HepG2 (cell line): ENCODE results near the gene PXK. TPM values are rescaled to one million over a fixed set of nuclear protein-coding genes. Genes with fewer than 3 reads are reported as not detected.

Experiments used
- ATAC-seq: fragments of 200-7000 bp; cut with Tn5 transposase; 3 replicates; pipeline ENCODE4 v1.9.1; 2020; ENCODE audit warnings: mild to moderate bottlenecking, moderate library complexity
- BruUV-seq: library from RNA; stranded (reverse); fragments of 400-500 nt; replicated peaks from 2 replicates; lab custom pipeline; 2021; lab: Mats Ljungman, UMichigan
- CTCF ChIA-PET: fragments of 300-600 bp; formaldehyde crosslinking; extraction: SDS; loops from one replicate; lab custom pipeline; 2021; ENCODE audit warnings: low total read pairs, inconsistent platforms, low intra/inter-chr PET ratio; lab: Yijun Ruan, JAX
- POLR2A ChIA-PET: fragments of 350-600 bp; sonication (Branson Sonifier 250); formaldehyde crosslinking; loops from one replicate; lab custom pipeline; 2020; ENCODE audit warnings: antibody characterized with exemption, inconsistent platforms; lab: Yijun Ruan, JAX
- DNase-seq: peaks from one replicate; pipeline ENCODE4 v3.0.0-alpha.2; 2015; ENCODE audit warnings: low spot score
- FAIRE-seq: peaks from 3 replicates; lab custom pipeline; 2011; peaks lifted over from hg19 to GRCh38; lab: Jason Lieb, UNC
- H2AFZ ChIP-seq: one replicate; pipeline ENCODE4 v1.6.1; 2011; ENCODE audit warnings: low read length, inconsistent platforms
- H3K27ac ChIP-seq: fragments of 300-600 bp; 3 replicates; pipeline ENCODE4 v1.8.0; 2011; ENCODE audit warnings: mixed run types, mild to moderate bottlenecking, mixed read lengths, low read length, inconsistent platforms; ENCODE audit not compliant: insufficient read depth; ENCODE audit errors: extremely low read length
- H3K27me3 ChIP-seq, 2 experiments: fragments of 200-600 bp in 1 of 2; 2 replicates in 1 of 2; 3 replicates in 1 of 2; pipeline versions ENCODE4 v1.6.0 to v1.8.0; 2011; ENCODE audit warnings: low read length in 2 of 2, mild to moderate bottlenecking in 2 of 2, moderate library complexity in 2 of 2, inconsistent platforms in 1 of 2; ENCODE audit not compliant: insufficient read depth in 2 of 2, control insufficient read depth in 1 of 2
- H3K36me3 ChIP-seq, 2 experiments: fragments of 200-600 bp in 1 of 2; replicated peaks in 1 of 2; 2 replicates in 1 of 2; 3 replicates in 1 of 2; pipeline versions ENCODE4 v1.5.1 to v1.8.0; 2011; ENCODE audit warnings: low read length in 2 of 2, inconsistent platforms in 1 of 2; ENCODE audit not compliant: insufficient read depth in 2 of 2, control insufficient read depth in 1 of 2
- H3K4me1 ChIP-seq: 2 replicates; pipeline ENCODE4 v1.5.1; 2012; ENCODE audit warnings: low read length, inconsistent platforms; ENCODE audit not compliant: insufficient read depth
- H3K4me2 ChIP-seq: 2 replicates; pipeline ENCODE4 v1.6.0; 2011; ENCODE audit warnings: low read depth, low read length, inconsistent platforms
- H3K4me3 ChIP-seq, 3 experiments: fragments of 200-600 bp in 1 of 3; sonication (generic), shearing (Covaris generic) in 1 of 3; replicated peaks in 1 of 3; 2 replicates each; pipeline ENCODE4 v1.5.1; 2011 to 2016; ENCODE audit warnings: low read length in 3 of 3, inconsistent platforms in 2 of 3, low read depth in 2 of 3, mild to moderate bottlenecking in 2 of 3, control low read depth in 1 of 3, mixed read lengths in 1 of 3; ENCODE audit not compliant: insufficient read depth in 1 of 3
- H3K79me2 ChIP-seq: one replicate; pipeline ENCODE4 v1.6.1; 2011; ENCODE audit warnings: low read length, inconsistent platforms; ENCODE audit not compliant: insufficient read depth
- H3K9ac ChIP-seq: 2 replicates; pipeline ENCODE4 v1.6.0; 2011; ENCODE audit warnings: mild to moderate bottlenecking, low read depth, low read length, inconsistent platforms; ENCODE audit not compliant: insufficient read depth
- H3K9me3 ChIP-seq: 2 replicates; pipeline ENCODE4 v1.5.1; 2012; ENCODE audit warnings: mild to moderate bottlenecking, low read length
- H4K20me1 ChIP-seq: 2 replicates; pipeline ENCODE4 v1.6.0; 2011; ENCODE audit warnings: inconsistent platforms, mild to moderate bottlenecking, low read length, moderate library complexity; ENCODE audit not compliant: insufficient read depth
- BORCS8-MEF2B ChIP-seq: sonication (generic); formaldehyde crosslinking; IDR thresholded peaks from 2 replicates; pipeline ENCODE4 v1.8.0; 2022; ENCODE audit warnings: mild to moderate bottlenecking, missing genetic modification reagents
- STAG1 ChIP-seq: sonication (generic); formaldehyde crosslinking; IDR thresholded peaks from 2 replicates; pipeline ENCODE4 v1.4.0; 2020; ENCODE audit warnings: missing genetic modification reagents
- ZFAT ChIP-seq: sonication (generic); formaldehyde crosslinking; conservative IDR thresholded peaks from 2 replicates; pipeline ENCODE4 v1.8.1; 2023; ENCODE audit warnings: missing genetic modification reagents, inconsistent platforms
- ZFYVE20 ChIP-seq: sonication (generic); formaldehyde crosslinking; IDR thresholded peaks from 2 replicates; pipeline ENCODE4 v1.8.0; 2023; ENCODE audit warnings: low read depth, mild to moderate bottlenecking, moderate library complexity, missing genetic modification reagents, borderline replicate concordance
- ZNF33A ChIP-seq: sonication (generic); formaldehyde crosslinking; IDR thresholded peaks from 2 replicates; pipeline ENCODE4 v1.5.1; 2020; ENCODE audit warnings: missing genetic modification reagents, mild to moderate bottlenecking, moderate library complexity, borderline replicate concordance
- ZNF441 ChIP-seq: sonication (generic); formaldehyde crosslinking; IDR thresholded peaks from 2 replicates; pipeline ENCODE4 v1.7.0; 2021; ENCODE audit warnings: missing genetic modification reagents, borderline replicate concordance
- ZNF589 ChIP-seq: sonication (generic); formaldehyde crosslinking; conservative IDR thresholded peaks from 2 replicates; pipeline ENCODE4 v1.8.0; 2022; ENCODE audit warnings: mild to moderate bottlenecking, moderate library complexity, missing genetic modification reagents
- ZNF75D ChIP-seq: sonication (generic); formaldehyde crosslinking; IDR thresholded peaks from 2 replicates; pipeline ENCODE4 v1.8.1; 2023; ENCODE audit warnings: missing genetic modification reagents, mild to moderate bottlenecking, borderline replicate concordance
- WGBS: methylation state at CpG from one replicate; pipeline ENCODE4 v1.1.6; 2017; ENCODE audit warnings: low lambda C conversion rate; 5-methylcytosine and 5-hydroxymethylcytosine counted together
- in situ Hi-C: cut with HindIII; loops from 2 replicates; pipeline ENCODE4 v1.10.0; 2017; ENCODE audit warnings: low pct_unique_long_range_greater_than_20kb; ENCODE audit not compliant: extremely low pct_ligation_motif_present
- intact Hi-C: fragments of 100-400 bp; cut with micrococcal nuclease; formaldehyde crosslinking; loops from one replicate; pipeline ENCODE4 v1.10.0; 2022; ENCODE audit not compliant: unreplicated experiment
- polyA plus RNA-seq, 8 experiments: library from polyadenylated mRNA; depleted of rRNA in 3 of 8; stranded (reverse) in 7 of 8; unstranded in 1 of 8; fragments of >200 nt; fragmentation: Illumina TruSeq in 4 of 8; extraction: Trizol in 4 of 8; gene quantifications; 2 replicates each; pipeline versions ENCODE4 v1.2.1 to v1.2.3, GENCODE V29; 2011 to 2016; ENCODE audit warnings: low read depth in 4 of 8, missing spikeins in 1 of 8, mixed read lengths in 1 of 8; ENCODE audit not compliant: insufficient read depth in 1 of 8
- total RNA-seq, 5 experiments: library from RNA; depleted of rRNA; stranded (reverse); fragments of >200 nt; fragmentation: Illumina TruSeq; extraction: Trizol; gene quantifications; 2 replicates each; pipeline ENCODE4 v1.2.3, GENCODE V29; 2016; ENCODE audit warnings: low read depth in 1 of 5
- TF ChIP-seq, protein P1 (sequence below): sonication (generic); formaldehyde crosslinking; IDR thresholded peaks from 2 replicates; pipeline ENCODE4 v1.5.1; 2020; ENCODE audit warnings: mild to moderate bottlenecking, missing genetic modification reagents, borderline replicate concordance
- TF ChIP-seq, protein P2 (sequence below): sonication (generic); formaldehyde crosslinking; IDR thresholded peaks from 2 replicates; pipeline ENCODE4 v1.4.0; 2020; ENCODE audit warnings: missing genetic modification reagents
- TF ChIP-seq, protein P3 (sequence below): sonication (generic); formaldehyde crosslinking; IDR thresholded peaks from 2 replicates; pipeline ENCODE4 v1.9.0; 2021; ENCODE audit warnings: missing genetic modification reagents, borderline replicate concordance
- TF ChIP-seq, protein P4 (sequence below): sonication (generic); formaldehyde crosslinking; IDR thresholded peaks from 2 replicates; pipeline ENCODE4 v1.4.0; 2020; ENCODE audit warnings: missing genetic modification reagents, borderline replicate concordance

PXK gene
- total and polyA plus RNA-seq, 2 of the 13 experiments (the other 11 are each of a cell fraction or from before 2014, with no cell fraction given), result 6.4 to 18.6 TPM

DNA sequence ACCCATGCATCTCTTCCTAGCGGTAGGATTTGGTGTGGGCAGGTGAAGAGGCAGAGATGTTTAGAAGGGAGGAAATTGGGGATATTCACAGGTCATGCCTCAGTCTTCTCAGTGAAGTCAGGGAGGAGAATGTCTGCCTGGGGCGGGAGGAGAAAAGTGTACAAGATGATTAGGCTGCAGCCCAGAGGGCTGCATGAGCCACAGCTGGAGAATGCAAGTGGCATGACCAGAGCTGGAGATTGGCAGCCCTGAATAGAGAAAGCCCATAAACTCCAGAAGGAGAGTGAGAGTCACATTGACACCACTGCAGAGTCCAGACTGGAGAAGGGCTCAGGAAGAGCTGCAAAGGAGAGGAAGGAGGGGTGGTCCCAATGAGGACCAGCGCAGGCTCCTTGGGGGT lies 78.3 kb downstream of the PXK start:
- no peaks in the 10 kb centered on the region for H3K79me2 ChIP-seq
- DNase-seq (no peak), FAIRE-seq (no peak), ATAC-seq (no peak)
- H3K27ac ChIP-seq, result no peak overlapping the region
- ChIA-PET POLR2A (no interaction called here), CTCF (no interaction called here)
- H2AFZ ChIP-seq, result no peak overlapping the region
- H3K27me3 ChIP-seq, result no peaks in the 10 kb centered on the region
- intact Hi-C loops (loop anchor here (5.0 kb wide), 1 partner anchor 104 kb away; the partner anchor contains the start of genes HTD2 and RPP14), in situ Hi-C loops (loop anchor here (5.0 to 10.0 kb wide), 2 partner anchors 89 to 226 kb away; no protein-coding TSS in a partner anchor)
- 99% methylated on average over 3 of the region's 3 CpGs for WGBS
- H3K4me3 ChIP-seq, result no peak overlapping the region
- no peaks in the 10 kb centered on the region; the same call in 1 of the 2 replicates for H3K4me1 ChIP-seq
- no peak overlapping the region for H3K9ac ChIP-seq
- no TSS peak for BruUV-seq
- no peak overlapping the region for H3K4me2 ChIP-seq
- H4K20me1 ChIP-seq, result no peaks in the 10 kb centered on the region
- H3K9me3 ChIP-seq, result no peaks in the 10 kb centered on the region
- peaks cover 1 to 14% of the 10 kb centered on the region in 2 experiments; a peak in 2 of 5 replicates for H3K36me3 ChIP-seq
- TF ChIP-seq STAG1 (CRISPR knock-in tag), result no peak
- TF ChIP-seq, protein P1, sequence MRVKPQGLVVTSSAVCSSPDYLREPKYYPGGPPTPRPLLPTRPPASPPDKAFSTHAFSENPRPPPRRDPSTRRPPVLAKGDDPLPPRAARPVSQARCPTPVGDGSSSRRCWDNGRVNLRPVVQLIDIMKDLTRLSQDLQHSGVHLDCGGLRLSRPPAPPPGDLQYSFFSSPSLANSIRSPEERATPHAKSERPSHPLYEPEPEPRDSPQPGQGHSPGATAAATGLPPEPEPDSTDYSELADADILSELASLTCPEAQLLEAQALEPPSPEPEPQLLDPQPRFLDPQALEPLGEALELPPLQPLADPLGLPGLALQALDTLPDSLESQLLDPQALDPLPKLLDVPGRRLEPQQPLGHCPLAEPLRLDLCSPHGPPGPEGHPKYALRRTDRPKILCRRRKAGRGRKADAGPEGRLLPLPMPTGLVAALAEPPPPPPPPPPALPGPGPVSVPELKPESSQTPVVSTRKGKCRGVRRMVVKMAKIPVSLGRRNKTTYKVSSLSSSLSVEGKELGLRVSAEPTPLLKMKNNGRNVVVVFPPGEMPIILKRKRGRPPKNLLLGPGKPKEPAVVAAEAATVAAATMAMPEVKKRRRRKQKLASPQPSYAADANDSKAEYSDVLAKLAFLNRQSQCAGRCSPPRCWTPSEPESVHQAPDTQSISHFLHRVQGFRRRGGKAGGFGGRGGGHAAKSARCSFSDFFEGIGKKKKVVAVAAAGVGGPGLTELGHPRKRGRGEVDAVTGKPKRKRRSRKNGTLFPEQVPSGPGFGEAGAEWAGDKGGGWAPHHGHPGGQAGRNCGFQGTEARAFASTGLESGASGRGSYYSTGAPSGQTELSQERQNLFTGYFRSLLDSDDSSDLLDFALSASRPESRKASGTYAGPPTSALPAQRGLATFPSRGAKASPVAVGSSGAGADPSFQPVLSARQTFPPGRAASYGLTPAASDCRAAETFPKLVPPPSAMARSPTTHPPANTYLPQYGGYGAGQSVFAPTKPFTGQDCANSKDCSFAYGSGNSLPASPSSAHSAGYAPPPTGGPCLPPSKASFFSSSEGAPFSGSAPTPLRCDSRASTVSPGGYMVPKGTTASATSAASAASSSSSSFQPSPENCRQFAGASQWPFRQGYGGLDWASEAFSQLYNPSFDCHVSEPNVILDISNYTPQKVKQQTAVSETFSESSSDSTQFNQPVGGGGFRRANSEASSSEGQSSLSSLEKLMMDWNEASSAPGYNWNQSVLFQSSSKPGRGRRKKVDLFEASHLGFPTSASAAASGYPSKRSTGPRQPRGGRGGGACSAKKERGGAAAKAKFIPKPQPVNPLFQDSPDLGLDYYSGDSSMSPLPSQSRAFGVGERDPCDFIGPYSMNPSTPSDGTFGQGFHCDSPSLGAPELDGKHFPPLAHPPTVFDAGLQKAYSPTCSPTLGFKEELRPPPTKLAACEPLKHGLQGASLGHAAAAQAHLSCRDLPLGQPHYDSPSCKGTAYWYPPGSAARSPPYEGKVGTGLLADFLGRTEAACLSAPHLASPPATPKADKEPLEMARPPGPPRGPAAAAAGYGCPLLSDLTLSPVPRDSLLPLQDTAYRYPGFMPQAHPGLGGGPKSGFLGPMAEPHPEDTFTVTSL (CRISPR knock-in tag), result no peak
- TF ChIP-seq, protein P2, sequence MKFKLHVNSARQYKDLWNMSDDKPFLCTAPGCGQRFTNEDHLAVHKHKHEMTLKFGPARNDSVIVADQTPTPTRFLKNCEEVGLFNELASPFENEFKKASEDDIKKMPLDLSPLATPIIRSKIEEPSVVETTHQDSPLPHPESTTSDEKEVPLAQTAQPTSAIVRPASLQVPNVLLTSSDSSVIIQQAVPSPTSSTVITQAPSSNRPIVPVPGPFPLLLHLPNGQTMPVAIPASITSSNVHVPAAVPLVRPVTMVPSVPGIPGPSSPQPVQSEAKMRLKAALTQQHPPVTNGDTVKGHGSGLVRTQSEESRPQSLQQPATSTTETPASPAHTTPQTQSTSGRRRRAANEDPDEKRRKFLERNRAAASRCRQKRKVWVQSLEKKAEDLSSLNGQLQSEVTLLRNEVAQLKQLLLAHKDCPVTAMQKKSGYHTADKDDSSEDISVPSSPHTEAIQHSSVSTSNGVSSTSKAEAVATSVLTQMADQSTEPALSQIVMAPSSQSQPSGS, result no peak
- TF ChIP-seq ZFAT (CRISPR knock-in tag), result no peak
- no peak for TF ChIP-seq ZNF75D (CRISPR knock-in tag)
- TF ChIP-seq, protein P3, sequence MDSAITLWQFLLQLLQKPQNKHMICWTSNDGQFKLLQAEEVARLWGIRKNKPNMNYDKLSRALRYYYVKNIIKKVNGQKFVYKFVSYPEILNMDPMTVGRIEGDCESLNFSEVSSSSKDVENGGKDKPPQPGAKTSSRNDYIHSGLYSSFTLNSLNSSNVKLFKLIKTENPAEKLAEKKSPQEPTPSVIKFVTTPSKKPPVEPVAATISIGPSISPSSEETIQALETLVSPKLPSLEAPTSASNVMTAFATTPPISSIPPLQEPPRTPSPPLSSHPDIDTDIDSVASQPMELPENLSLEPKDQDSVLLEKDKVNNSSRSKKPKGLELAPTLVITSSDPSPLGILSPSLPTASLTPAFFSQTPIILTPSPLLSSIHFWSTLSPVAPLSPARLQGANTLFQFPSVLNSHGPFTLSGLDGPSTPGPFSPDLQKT, result no peak
- TF ChIP-seq ZNF589 (CRISPR knock-in tag), result no peak
- TF ChIP-seq, protein P4, sequence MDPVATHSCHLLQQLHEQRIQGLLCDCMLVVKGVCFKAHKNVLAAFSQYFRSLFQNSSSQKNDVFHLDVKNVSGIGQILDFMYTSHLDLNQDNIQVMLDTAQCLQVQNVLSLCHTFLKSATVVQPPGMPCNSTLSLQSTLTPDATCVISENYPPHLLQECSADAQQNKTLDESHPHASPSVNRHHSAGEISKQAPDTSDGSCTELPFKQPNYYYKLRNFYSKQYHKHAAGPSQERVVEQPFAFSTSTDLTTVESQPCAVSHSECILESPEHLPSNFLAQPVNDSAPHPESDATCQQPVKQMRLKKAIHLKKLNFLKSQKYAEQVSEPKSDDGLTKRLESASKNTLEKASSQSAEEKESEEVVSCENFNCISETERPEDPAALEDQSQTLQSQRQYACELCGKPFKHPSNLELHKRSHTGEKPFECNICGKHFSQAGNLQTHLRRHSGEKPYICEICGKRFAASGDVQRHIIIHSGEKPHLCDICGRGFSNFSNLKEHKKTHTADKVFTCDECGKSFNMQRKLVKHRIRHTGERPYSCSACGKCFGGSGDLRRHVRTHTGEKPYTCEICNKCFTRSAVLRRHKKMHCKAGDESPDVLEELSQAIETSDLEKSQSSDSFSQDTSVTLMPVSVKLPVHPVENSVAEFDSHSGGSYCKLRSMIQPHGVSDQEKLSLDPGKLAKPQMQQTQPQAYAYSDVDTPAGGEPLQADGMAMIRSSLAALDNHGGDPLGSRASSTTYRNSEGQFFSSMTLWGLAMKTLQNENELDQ, result no peak
- no peak for TF ChIP-seq ZFYVE20 (CRISPR knock-in tag)
- TF ChIP-seq ZNF33A, result no peak
- no peak for TF ChIP-seq ZNF441 (CRISPR knock-in tag)
- TF ChIP-seq BORCS8-MEF2B (CRISPR knock-in tag), result no peak
